HEK293 (cell line): Measurements from ENCODE around the gene SETDB2.

ENCODE experiments used
- CTCF ChIA-PET: fragments of 350-600 bp; formaldehyde crosslinking; extraction: SDS; loops from one replicate; lab custom pipeline; 2021; ENCODE audit warnings: antibody characterized with exemption; lab: Yijun Ruan, JAX
- POLR2A ChIA-PET: fragments of 300-600 bp; formaldehyde crosslinking; extraction: SDS; loops from one replicate; lab custom pipeline; 2020; ENCODE audit warnings: antibody characterized with exemption, inconsistent platforms; lab: Yijun Ruan, JAX
- H3K27ac ChIP-seq: fragments of 200-500 bp; sonication (Bioruptor generic); 2 replicates; pipeline ENCODE4 v1.5.1; 2014; ENCODE audit warnings: low read depth, low read length, control low read depth, inconsistent platforms; ENCODE audit errors: extremely low read depth
- H3K36me3 ChIP-seq, 2 experiments: fragments of 200-500 bp in 1 of 2; sonication (Bioruptor generic) in 1 of 2; 1 replicate in 1 of 2; 2 replicates in 1 of 2; pipeline ENCODE4 v1.5.1; 2014 to 2017; ENCODE audit warnings: inconsistent platforms in 2 of 2, low read length in 2 of 2; ENCODE audit not compliant: control insufficient read depth in 2 of 2, insufficient read depth in 1 of 2
- H3K4me1 ChIP-seq: fragments of 200-500 bp; sonication (Bioruptor generic); 2 replicates; pipeline ENCODE4 v1.5.1; 2014; ENCODE audit warnings: mild to moderate bottlenecking, low read length, inconsistent platforms; ENCODE audit not compliant: control insufficient read depth, insufficient read depth
- H3K4me3 ChIP-seq: 2 replicates; pipeline ENCODE4 v1.5.1; 2011; ENCODE audit warnings: low read depth, mild to moderate bottlenecking, control low read depth, low read length, moderate library complexity
- H3K9me3 ChIP-seq: fragments of 200-500 bp; sonication (Bioruptor generic); 2 replicates; pipeline ENCODE4 v1.5.1; 2014; ENCODE audit warnings: low read depth, low read length, inconsistent platforms; ENCODE audit not compliant: control insufficient read depth, insufficient read depth
- GLIS1 ChIP-seq: fragments of 450-650 bp; formaldehyde crosslinking; IDR thresholded peaks from 2 replicates; pipeline ENCODE4 v1.5.1; 2016; ENCODE audit warnings: missing biosample characterization, missing genetic modification characterization
- HOXC10 ChIP-seq: sonication (generic); formaldehyde crosslinking; IDR thresholded peaks from 2 replicates; pipeline ENCODE4 v1.8.1; 2023; ENCODE audit warnings: mild to moderate bottlenecking, missing genetic modification reagents
- IKZF3 ChIP-seq: fragments of 450-650 bp; IDR thresholded peaks from 2 replicates; pipeline ENCODE4 v1.5.0; 2018; ENCODE audit warnings: missing biosample characterization, mild to moderate bottlenecking, missing genetic modification characterization, moderate library complexity
- KLF8 ChIP-seq: fragments of 450-650 bp; formaldehyde crosslinking; IDR thresholded peaks from 2 replicates; pipeline ENCODE4 v1.5.1; 2016; ENCODE audit warnings: missing biosample characterization, missing genetic modification characterization
- MZF1 ChIP-seq: fragments of 450-650 bp; formaldehyde crosslinking; IDR thresholded peaks from 2 replicates; pipeline ENCODE4 v1.5.1; 2017; ENCODE audit warnings: missing biosample characterization, missing genetic modification characterization, borderline replicate concordance
- OVOL3 ChIP-seq: fragments of 450-650 bp; formaldehyde crosslinking; IDR thresholded peaks from 2 replicates; pipeline ENCODE4 v1.5.1; 2016; ENCODE audit warnings: missing biosample characterization, missing genetic modification characterization
- SALL2 ChIP-seq: fragments of 450-650 bp; formaldehyde crosslinking; IDR thresholded peaks from 2 replicates; pipeline ENCODE4 v1.5.0; 2017; ENCODE audit warnings: missing biosample characterization, mild to moderate bottlenecking, missing genetic modification characterization, borderline replicate concordance
- SP7 ChIP-seq: fragments of 450-650 bp; formaldehyde crosslinking; IDR thresholded peaks from 2 replicates; pipeline ENCODE4 v1.5.1; 2016; ENCODE audit warnings: missing biosample characterization, missing genetic modification characterization
- TCF7L2 ChIP-seq: IDR thresholded peaks from 2 replicates; pipeline ENCODE4 v1.6.1; 2011; ENCODE audit warnings: low read depth, mild to moderate bottlenecking, inconsistent platforms, low read length, moderate library complexity, borderline replicate concordance
- WT1 ChIP-seq: fragments of 450-650 bp; formaldehyde crosslinking; IDR thresholded peaks from 2 replicates; pipeline ENCODE4 v1.5.1; 2016; ENCODE audit warnings: missing biosample characterization, missing genetic modification characterization
- YY1 ChIP-seq: fragments of 450-650 bp; formaldehyde crosslinking; IDR thresholded peaks from 2 replicates; pipeline ENCODE4 v1.5.1; 2018; ENCODE audit warnings: missing biosample characterization, missing genetic modification characterization
- ZBTB20 ChIP-seq: fragments of 450-650 bp; formaldehyde crosslinking; IDR thresholded peaks from 2 replicates; pipeline ENCODE4 v1.5.1; 2016; ENCODE audit warnings: missing biosample characterization, missing genetic modification characterization
- ZIC2 ChIP-seq: fragments of 450-650 bp; formaldehyde crosslinking; IDR thresholded peaks from 2 replicates; pipeline ENCODE4 v1.5.1; 2016; ENCODE audit warnings: missing biosample characterization, missing genetic modification characterization
- ZNF114 ChIP-seq: fragments of 450-650 bp; formaldehyde crosslinking; IDR thresholded peaks from 2 replicates; pipeline ENCODE4 v1.5.0; 2017; ENCODE audit warnings: missing biosample characterization, missing genetic modification characterization
- ZNF140 ChIP-seq: fragments of 450-650 bp; formaldehyde crosslinking; IDR thresholded peaks from 2 replicates; pipeline ENCODE4 v1.5.1; 2016; ENCODE audit warnings: missing biosample characterization, missing genetic modification characterization
- ZNF214 ChIP-seq: fragments of 450-650 bp; formaldehyde crosslinking; IDR thresholded peaks from 2 replicates; pipeline ENCODE4 v1.5.1; 2017; ENCODE audit warnings: missing biosample characterization, mild to moderate bottlenecking, missing genetic modification characterization, borderline replicate concordance
- ZNF274 ChIP-seq, 2 experiments: fragments of 200-500 bp in 1 of 2; fragments of 450-650 bp in 1 of 2; sonication (Bioruptor generic) in 1 of 2; formaldehyde crosslinking in 1 of 2; IDR thresholded peaks; 2 replicates each; pipeline versions ENCODE4 v1.5.1 to v1.6.1; 2014 to 2016; ENCODE audit warnings: borderline replicate concordance in 1 of 2, inconsistent platforms in 1 of 2, low read length in 1 of 2, missing biosample characterization in 1 of 2, missing genetic modification characterization in 1 of 2
- ZNF292 ChIP-seq: fragments of 450-650 bp; formaldehyde crosslinking; IDR thresholded peaks from 2 replicates; pipeline ENCODE4 v1.5.1; 2016; ENCODE audit warnings: low read depth, missing biosample characterization, missing genetic modification characterization, borderline replicate concordance
- ZNF341 ChIP-seq: fragments of 450-650 bp; formaldehyde crosslinking; IDR thresholded peaks from 2 replicates; pipeline ENCODE4; 2016; ENCODE audit warnings: low read depth, missing biosample characterization, missing genetic modification characterization
- ZNF416 ChIP-seq: fragments of 450-650 bp; formaldehyde crosslinking; IDR thresholded peaks from 2 replicates; pipeline ENCODE4 v1.5.1; 2016; ENCODE audit warnings: missing biosample characterization, missing genetic modification characterization
- ZNF518A ChIP-seq: fragments of 450-650 bp; formaldehyde crosslinking; conservative IDR thresholded peaks from 2 replicates; pipeline ENCODE4 v1.5.1; 2016; ENCODE audit warnings: low read depth, missing biosample characterization, missing genetic modification characterization
- ZNF555 ChIP-seq: fragments of 450-650 bp; formaldehyde crosslinking; conservative IDR thresholded peaks from 2 replicates; pipeline ENCODE4 v1.5.1; 2017; ENCODE audit warnings: missing biosample characterization, mild to moderate bottlenecking, missing genetic modification characterization, inconsistent platforms
- ZNF560 ChIP-seq: fragments of 450-650 bp; formaldehyde crosslinking; IDR thresholded peaks from 2 replicates; pipeline ENCODE4 v1.5.1; 2017; ENCODE audit warnings: missing biosample characterization, missing genetic modification characterization, borderline replicate concordance
- ZNF610 ChIP-seq: fragments of 450-650 bp; formaldehyde crosslinking; IDR thresholded peaks from 2 replicates; pipeline ENCODE4 v1.5.1; 2016; ENCODE audit warnings: missing biosample characterization, missing genetic modification characterization, borderline replicate concordance
- ZNF658 ChIP-seq: fragments of 450-650 bp; formaldehyde crosslinking; IDR thresholded peaks from 2 replicates; pipeline ENCODE4; 2016; ENCODE audit warnings: missing biosample characterization, missing genetic modification characterization
- ZNF664 ChIP-seq: fragments of 450-650 bp; formaldehyde crosslinking; IDR thresholded peaks from 2 replicates; pipeline ENCODE4 v1.5.1; 2016; ENCODE audit warnings: missing biosample characterization, missing genetic modification characterization
- ZNF704 ChIP-seq: fragments of 450-650 bp; formaldehyde crosslinking; IDR thresholded peaks from 2 replicates; pipeline ENCODE4 v1.5.1; 2016; ENCODE audit warnings: missing biosample characterization, missing genetic modification characterization

The SETDB2 gene

GRCh38 chr13:49457221-49457620 is 13.1 kb downstream of the SETDB2 start:
- ChIA-PET CTCF (no interaction called here), POLR2A (no interaction called here)
- Histone ChIP-seq H3K4me3 (no peak overlapping the region), H3K27ac (no peak overlapping the region), H3K9me3 (no peaks in the 10 kb centered on the region), H3K4me1 (no peaks in the 10 kb centered on the region), H3K36me3 (peaks cover 0 to 12% of the 10 kb centered on the region in 2 experiments; a peak in 1 of 3 replicates)
- TF ChIP-seq IKZF3 (tag by site-specific recombination) = no peak
- TF ChIP-seq ZNF658 (tag by site-specific recombination) = no peak
- no peak for TF ChIP-seq ZNF704 (tag by site-specific recombination)
- TF ChIP-seq ZNF114 (tag by site-specific recombination) = no peak
- no peak for TF ChIP-seq ZNF518A (tag by site-specific recombination)

GRCh38 chr13:49459580-49459979 is 15.5 kb downstream of the SETDB2 start:
- POLR2A ChIA-PET = no interaction called here
- no peak overlapping the region for H3K4me3 ChIP-seq
- H3K9me3 ChIP-seq = no peaks in the 10 kb centered on the region
- no peaks in the 10 kb centered on the region for H3K4me1 ChIP-seq
- no peak overlapping the region for H3K27ac ChIP-seq
- H3K36me3 ChIP-seq = peaks cover 0 to 20% of the 10 kb centered on the region in 2 experiments; a peak in 2 of 3 replicates
- no peak for TF ChIP-seq SP7 (tag by site-specific recombination)
- TF ChIP-seq ZNF416 (tag by site-specific recombination) = no peak
- TF ChIP-seq HOXC10 (CRISPR knock-in tag) = no peak
- no peak for TF ChIP-seq ZNF664
- TF ChIP-seq ZNF341 (tag by site-specific recombination) = no peak
- no peak for TF ChIP-seq OVOL3 (tag by site-specific recombination)
- no peak for TF ChIP-seq YY1 (tag by site-specific recombination)
- no peak for TF ChIP-seq ZIC2 (tag by site-specific recombination)
- TF ChIP-seq ZNF292 (tag by site-specific recombination) = no peak
- no peak for TF ChIP-seq WT1
- TF ChIP-seq ZBTB20 (tag by site-specific recombination) = no peak
- TF ChIP-seq ZNF560 (tag by site-specific recombination) = no peak
- no peak for TF ChIP-seq GLIS1 (tag by site-specific recombination)
- CTCF ChIA-PET = interaction anchor here (0.6 to 0.7 kb wide), 3 partner anchors 13 to 103 kb away, joined by 3 to 4 read pairs (median 3); no protein-coding TSS in a partner anchor

GRCh38 chr13:49464085-49464484 is 20.0 kb downstream of the SETDB2 start:
- H3K4me3 ChIP-seq = no peak overlapping the region
- H3K36me3 ChIP-seq = peaks cover 0 to 20% of the 10 kb centered on the region in 2 experiments; a peak in 2 of 3 replicates
- no peaks in the 10 kb centered on the region for H3K9me3 ChIP-seq
- ChIA-PET CTCF (no interaction called here), POLR2A (no interaction called here)
- H3K27ac ChIP-seq = no peak overlapping the region
- H3K4me1 ChIP-seq = no peaks in the 10 kb centered on the region
- TF ChIP-seq MZF1 (tag by site-specific recombination) (no peak), ZNF214 (no peak), TCF7L2 (no peak), ZNF610 (no peak), ZNF140 (tag by site-specific recombination) (no peak), KLF8 (tag by site-specific recombination) (no peak), HOXC10 (CRISPR knock-in tag) (no peak), SALL2 (tag by site-specific recombination) (no peak), ZNF274 (IDR thresholded peaks at IDR 0.05; ENCODE audit: low read length) (no peak), ZNF274 (tag by site-specific recombination; IDR thresholded peaks at IDR 0.05; ENCODE audit: borderline replicate concordance) (no peak), ZNF555 (tag by site-specific recombination) (no peak)
